SK-N-MC (cell line): Measurements from ENCODE around the gene FFAR1.

Source experiments
- EZH2 ChIP-seq: fragments of 200-600 bp; sonication (generic); IDR thresholded peaks from one replicate; pipeline ENCODE4 v1.6.1; 2017; ENCODE audit warnings: antibody characterized with exemption
- FOXP2 ChIP-seq: optimal IDR thresholded peaks from 2 replicates; pipeline ENCODE3; 2011; ENCODE audit warnings: mild to moderate bottlenecking, moderate library complexity; ENCODE audit not compliant: insufficient read depth; ENCODE audit errors: extremely low read length, control extremely low read depth
- POLR2AphosphoS5 ChIP-seq: IDR thresholded peaks from 2 replicates; pipeline ENCODE4 v1.6.1; 2012; ENCODE audit warnings: mild to moderate bottlenecking, low read depth, low read length, borderline replicate concordance

DNA sequence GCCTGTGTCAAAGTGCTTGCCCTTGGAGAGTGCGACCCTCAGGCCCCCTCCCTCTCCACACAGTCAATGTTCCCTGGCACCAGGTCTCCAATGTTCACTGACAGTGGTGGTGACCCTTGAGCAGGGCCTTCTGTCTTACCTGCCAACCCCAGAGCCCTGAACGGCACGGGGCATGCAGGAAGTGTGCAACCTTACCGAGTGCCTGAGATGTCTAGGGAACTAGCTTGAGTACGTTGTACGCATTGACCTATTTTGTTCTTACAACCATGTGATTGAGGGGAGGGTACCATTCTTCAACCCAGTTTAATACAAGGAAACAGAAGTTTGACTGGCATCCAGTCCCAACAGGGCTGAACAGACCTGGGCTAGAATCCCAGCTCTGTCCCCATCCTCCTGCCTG is 42.5 kb upstream of the FFAR1 start:
- TF ChIP-seq EZH2 (no peak), POLR2AphosphoS5 (no peak), FOXP2 (no peak)
